PC-9 (cell line): ENCODE measurements around the gene LMF1.

Experiments
- CTCF ChIP-seq: fragments of 200-600 bp; sonication (generic); conservative IDR thresholded peaks from 2 replicates; pipeline ENCODE4 v1.6.1; 2017; ENCODE audit warnings: mixed run types, antibody characterized with exemption, mild to moderate bottlenecking, moderate library complexity
- EZH2 ChIP-seq: fragments of 200-600 bp; sonication (generic); IDR thresholded peaks from 2 replicates; pipeline ENCODE4 v1.8.0; 2017; ENCODE audit warnings: antibody characterized with exemption, low read depth

GRCh38 chr16:873889-874288, 96.9 kb downstream of the LMF1 start:
- TF ChIP-seq EZH2 (no peak), CTCF (no peak)
